IPS DF 6.9 (cell line): ENCODE results near the gene KRTAP9-2.
"Not testable (repeated sequence)": the region's sequence is repeated elsewhere in the genome, so short reads cannot be mapped to it uniquely, and the experiment has no call there.

Source experiments
- DNase-seq: peaks from one replicate; pipeline ENCODE4 v3.0.0-alpha.2; 2013; ENCODE audit warnings: low read depth, low spot score
- H3K27ac ChIP-seq: one replicate; pipeline ENCODE4 v1.5.1; 2013; ENCODE audit warnings: low read length, control low read depth
- H3K27me3 ChIP-seq: 2 replicates; pipeline ENCODE4 v1.6.1; 2013; ENCODE audit warnings: mild to moderate bottlenecking, low read length; ENCODE audit not compliant: control insufficient read depth, insufficient read depth
- H3K36me3 ChIP-seq: 2 replicates; pipeline ENCODE4 v1.6.1; 2013; ENCODE audit warnings: low read length; ENCODE audit not compliant: control insufficient read depth, insufficient read depth
- H3K4me1 ChIP-seq: 2 replicates; pipeline ENCODE4 v1.6.1; 2013; ENCODE audit warnings: low read length; ENCODE audit not compliant: control insufficient read depth, insufficient read depth
- H3K4me3 ChIP-seq: 2 replicates; pipeline ENCODE4 v1.5.1; 2013; ENCODE audit warnings: mild to moderate bottlenecking, low read length
- H3K9me3 ChIP-seq: 2 replicates; pipeline ENCODE4 v1.6.1; 2013; ENCODE audit warnings: low read length, inconsistent platforms; ENCODE audit not compliant: control insufficient read depth, insufficient read depth
- WGBS: extraction: QIAGEN DNeasy Blood & Tissue Kit; methylation state at CpG from one replicate; pipeline ENCODE4 v1.1.7; 2013; ENCODE audit warnings: mixed read lengths, missing lambda C conversion rate; ENCODE audit not compliant: insufficient read length, insufficient coverage; 5-methylcytosine and 5-hydroxymethylcytosine counted together

Gene KRTAP9-2

GRCh38 chr17:41196068-41196467 lies 30.4 kb upstream of the KRTAP9-2 start:
- Histone ChIP-seq H3K27me3 (no peaks in the 10 kb centered on the region), H3K27ac (no peak overlapping the region), H3K4me1 (no peaks in the 10 kb centered on the region), H3K36me3 (no peaks in the 10 kb centered on the region), H3K4me3 (no peak overlapping the region), H3K9me3 (no peaks in the 10 kb centered on the region)
- WGBS: no CpG with 5 or more reads among the region's 1 CpG
- DNase-seq: no peak

- no peaks in the 10 kb centered on the region for H3K27me3 ChIP-seq
- no peak overlapping the region for H3K4me3 ChIP-seq
- H3K27ac ChIP-seq: no peak overlapping the region
- no peak for DNase-seq
- H3K4me1 ChIP-seq: no peaks in the 10 kb centered on the region
- WGBS: no CpG with 5 or more reads among the region's 5 CpGs
- H3K9me3 ChIP-seq: no peaks in the 10 kb centered on the region
- H3K36me3 ChIP-seq: no peaks in the 10 kb centered on the region
These were observed 26.9 kb upstream of the KRTAP9-2 start for GRCh38 chr17:41199421-41200078.

- Histone ChIP-seq H3K27ac (no peak overlapping the region), H3K4me3 (no peak overlapping the region), H3K4me1 (no peaks in the 10 kb centered on the region), H3K27me3 (no peaks in the 10 kb centered on the region), H3K36me3 (no peaks in the 10 kb centered on the region), H3K9me3 (no peaks in the 10 kb centered on the region)
- WGBS: no CpG with 5 or more reads among the region's 1 CpG
- DNase-seq: no peak
These were observed 14.5 kb upstream of the KRTAP9-2 start for GRCh38 chr17:41211845-41212466.

GRCh38 chr17:41212524-41213169 lies 13.8 kb upstream of the KRTAP9-2 start:
- Histone ChIP-seq H3K27me3 (no peaks in the 10 kb centered on the region), H3K27ac (no peak overlapping the region), H3K4me3 (no peak overlapping the region), H3K9me3 (no peaks in the 10 kb centered on the region), H3K4me1 (no peaks in the 10 kb centered on the region), H3K36me3 (no peaks in the 10 kb centered on the region)
- no CpG with 5 or more reads among the region's 7 CpGs for WGBS
- DNase-seq: no peak

- Histone ChIP-seq H3K27ac (no peak overlapping the region), H3K4me1 (no peaks in the 10 kb centered on the region), H3K36me3 (no peaks in the 10 kb centered on the region), H3K27me3 (no peaks in the 10 kb centered on the region), H3K4me3 (no peak overlapping the region), H3K9me3 (no peaks in the 10 kb centered on the region)
- no CpG with 5 or more reads among the region's 1 CpG for WGBS
- no peak for DNase-seq
These were observed 10.8 kb upstream of the KRTAP9-2 start for GRCh38 chr17:41215681-41216080.

GRCh38 chr17:41223821-41224220 lies 2.6 kb upstream of the KRTAP9-2 start:
- no CpG with 5 or more reads among the region's 2 CpGs for WGBS
- Histone ChIP-seq H3K27me3 (no peaks in the 10 kb centered on the region), H3K27ac (no peak overlapping the region), H3K9me3 (no peaks in the 10 kb centered on the region), H3K36me3 (no peaks in the 10 kb centered on the region), H3K4me3 (no peak overlapping the region), H3K4me1 (no peaks in the 10 kb centered on the region)
- DNase-seq: no peak

- H3K36me3 ChIP-seq: no peaks in the 10 kb centered on the region
- no peaks in the 10 kb centered on the region for H3K4me1 ChIP-seq
- no peaks in the 10 kb centered on the region for H3K9me3 ChIP-seq
- no peaks in the 10 kb centered on the region for H3K27me3 ChIP-seq
- DNase-seq: no peak
- WGBS: no CpG with 5 or more reads among the region's 6 CpGs
- H3K27ac ChIP-seq: no peak overlapping the region
- H3K4me3 ChIP-seq: no peak overlapping the region
These were observed 397 bp upstream of the KRTAP9-2 start for GRCh38 chr17:41226051-41226450.

- no peak for DNase-seq
- H3K4me3 ChIP-seq: no peak overlapping the region
- H3K27ac ChIP-seq: no peak overlapping the region
- H3K4me1 ChIP-seq: peaks cover 2% of the 10 kb centered on the region; the same call in 1 of the 2 replicates
- H3K9me3 ChIP-seq: no peaks in the 10 kb centered on the region
- H3K27me3 ChIP-seq: no peaks in the 10 kb centered on the region
- no peaks in the 10 kb centered on the region for H3K36me3 ChIP-seq
These were observed 3.6 kb downstream of the KRTAP9-2 start for GRCh38 chr17:41230094-41230493.

- H3K4me1 ChIP-seq: peaks cover 2% of the 10 kb centered on the region; the same call in 1 of the 2 replicates
- no peaks in the 10 kb centered on the region for H3K36me3 ChIP-seq
- H3K27ac ChIP-seq: no peak overlapping the region
- no peak for DNase-seq
- H3K27me3 ChIP-seq: no peaks in the 10 kb centered on the region
- H3K9me3 ChIP-seq: no peaks in the 10 kb centered on the region
- no peak overlapping the region for H3K4me3 ChIP-seq
- WGBS: no CpG with 5 or more reads among the region's 6 CpGs
These were observed 5.3 kb downstream of the KRTAP9-2 start for GRCh38 chr17:41231731-41232130.

GRCh38 chr17:41232399-41233105 lies 6.1 kb downstream of the KRTAP9-2 start, which contains the start of gene KRTAP9-3:
KRTAP9-3 (plus strand) TSS chr17:41232449; CDS start chr17:41232502, 53 bp downstream.
- not testable (repeated sequence) for H3K27ac ChIP-seq, H3K9me3 ChIP-seq, H3K4me1 ChIP-seq, H3K36me3 ChIP-seq, DNase-seq, H3K27me3 ChIP-seq, H3K4me3 ChIP-seq
- no CpG with 5 or more reads among the region's 1 CpG for WGBS
